SU-DHL-6 (cell line): ENCODE results near the gene IGFBP4.

Source experiments
- EZH2phosphoT487 ChIP-seq: fragments of 200-600 bp; sonication (generic), shearing (Covaris generic); conservative IDR thresholded peaks from 2 replicates; pipeline ENCODE4 v1.6.1; 2018; ENCODE audit warnings: mild to moderate bottlenecking, antibody characterized with exemption, low read length, moderate library complexity, mixed read lengths
- TF ChIP-seq, protein P1 (sequence below): fragments of 200-600 bp; sonication (generic); IDR thresholded peaks from one replicate; pipeline ENCODE4 v1.5.1; 2017; ENCODE audit warnings: antibody characterized with exemption, mild to moderate bottlenecking, low read length, moderate library complexity; ENCODE audit not compliant: insufficient read depth, poor library complexity, severe bottlenecking

DNA sequence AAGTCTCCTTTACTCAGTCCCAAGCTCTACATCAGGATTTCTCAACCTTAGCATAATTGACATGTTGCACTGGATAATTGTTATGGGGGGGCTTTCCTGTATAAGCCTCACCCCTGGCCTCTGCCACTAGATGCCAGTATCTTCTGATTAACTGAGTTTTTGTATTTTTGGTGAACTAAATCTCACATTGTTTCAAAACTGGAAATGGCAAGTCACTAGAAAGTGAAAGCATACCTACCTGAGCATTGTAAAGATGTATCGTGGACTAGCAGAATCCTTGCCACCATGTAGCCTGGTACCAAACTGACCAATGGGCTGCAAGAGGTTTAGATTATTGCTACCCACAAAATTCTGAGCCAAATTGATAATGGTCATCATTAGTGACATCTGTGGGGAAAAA is 40.6 kb upstream of the IGFBP4 start:
- TF ChIP-seq, protein P1, sequence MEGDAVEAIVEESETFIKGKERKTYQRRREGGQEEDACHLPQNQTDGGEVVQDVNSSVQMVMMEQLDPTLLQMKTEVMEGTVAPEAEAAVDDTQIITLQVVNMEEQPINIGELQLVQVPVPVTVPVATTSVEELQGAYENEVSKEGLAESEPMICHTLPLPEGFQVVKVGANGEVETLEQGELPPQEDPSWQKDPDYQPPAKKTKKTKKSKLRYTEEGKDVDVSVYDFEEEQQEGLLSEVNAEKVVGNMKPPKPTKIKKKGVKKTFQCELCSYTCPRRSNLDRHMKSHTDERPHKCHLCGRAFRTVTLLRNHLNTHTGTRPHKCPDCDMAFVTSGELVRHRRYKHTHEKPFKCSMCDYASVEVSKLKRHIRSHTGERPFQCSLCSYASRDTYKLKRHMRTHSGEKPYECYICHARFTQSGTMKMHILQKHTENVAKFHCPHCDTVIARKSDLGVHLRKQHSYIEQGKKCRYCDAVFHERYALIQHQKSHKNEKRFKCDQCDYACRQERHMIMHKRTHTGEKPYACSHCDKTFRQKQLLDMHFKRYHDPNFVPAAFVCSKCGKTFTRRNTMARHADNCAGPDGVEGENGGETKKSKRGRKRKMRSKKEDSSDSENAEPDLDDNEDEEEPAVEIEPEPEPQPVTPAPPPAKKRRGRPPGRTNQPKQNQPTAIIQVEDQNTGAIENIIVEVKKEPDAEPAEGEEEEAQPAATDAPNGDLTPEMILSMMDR = no peak
- no peak for TF ChIP-seq EZH2phosphoT487
